NOMO-1 (cell line): ENCODE measurements around the gene DBN1.

Experiments used
- DNase-seq, 2 experiments: peaks; one replicate each; lab custom pipeline; 2025; ENCODE audit not compliant: unreplicated experiment in 2 of 2; lab: John Stamatoyannopoulos, UW

Gene DBN1

DNA sequence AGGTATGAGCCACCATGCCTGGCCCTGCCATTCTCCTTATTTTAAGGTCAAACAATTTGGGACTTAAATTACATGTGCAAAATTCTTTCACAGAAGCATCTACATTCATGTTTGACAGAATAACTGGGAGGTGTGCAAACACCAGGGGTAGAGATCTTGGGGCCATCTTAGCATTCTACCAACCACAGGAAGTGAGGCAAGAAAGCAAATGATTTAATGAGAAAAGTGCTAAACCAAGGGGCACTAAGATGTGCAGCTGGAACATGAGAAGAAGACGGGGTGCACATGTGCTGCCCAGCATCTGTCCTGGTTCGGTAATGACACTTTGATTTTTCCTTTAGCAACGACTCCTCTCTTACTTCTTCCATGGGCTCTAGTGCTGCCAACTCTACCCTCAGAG, 62.9 kb downstream of the DBN1 start:
- peak; percentile 62 to 65 for DNase-seq

DNA sequence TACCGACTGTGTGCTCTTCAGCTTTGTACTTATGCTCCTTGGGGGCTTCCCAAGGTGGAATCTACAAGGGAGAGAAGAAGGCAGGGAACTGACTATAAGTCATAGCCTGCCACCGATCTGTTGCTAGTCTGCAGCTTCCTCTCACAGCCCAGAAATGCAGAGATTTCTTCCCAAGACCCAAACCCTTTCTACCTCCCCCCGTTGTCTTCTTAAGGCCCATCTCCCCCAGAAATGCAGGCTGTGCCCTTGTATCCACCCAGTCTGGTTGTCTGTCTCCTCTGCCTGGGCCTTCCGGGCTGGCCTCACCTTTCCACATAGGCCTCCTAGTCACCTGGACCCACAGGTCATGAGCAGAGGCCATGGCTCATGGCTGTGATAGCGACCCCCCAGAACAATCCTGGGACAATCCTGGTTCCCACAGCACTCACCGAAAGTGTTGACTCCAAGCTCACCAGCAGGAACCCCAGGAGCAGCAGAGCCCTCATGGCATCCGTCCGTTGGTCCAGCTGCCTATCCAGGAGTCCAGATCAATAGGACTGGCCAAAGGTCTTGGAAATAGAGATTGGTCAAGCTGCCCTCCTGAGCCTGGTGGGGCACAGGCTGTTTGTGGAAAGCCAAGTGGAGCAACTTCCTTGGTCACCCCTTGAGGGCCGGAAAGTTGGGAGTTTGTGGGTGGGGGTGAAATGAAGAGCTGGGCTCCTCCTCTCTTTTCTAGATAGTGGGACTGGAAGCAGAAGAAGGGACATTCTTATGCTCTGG, 64.2 kb downstream of the DBN1 start, which contains the start of gene F12:
Gene F12, minus strand, starts transcription at position 522 of the 759 bp plus-strand sequence. Its CDS starts 37 bp downstream, at position 485.
- DNase-seq: no peak
